Motor neuron (in vitro differentiated cells): ENCODE measurements around the gene HCN2. TPM values are rescaled to one million over a fixed set of nuclear protein-coding genes. Genes with fewer than 3 reads are reported as not detected.
A peak's percentile ranks its signal among the peaks of the same experiment; 100 is the strongest.

Source experiments
- ATAC-seq, 8 experiments: fragments of 200-7000 bp; cut with Tn5 transposase; replicated peaks in 6 of 8; 2 replicates each; pipeline ENCODE4 v1.8.0; 2021; ENCODE audit warnings: mild to moderate bottlenecking in 8 of 8, moderate library complexity in 8 of 8
- H3K27ac ChIP-seq, 2 donors: fragments of 250-450 bp; sonication (Bioruptor Pico); 2 replicates each; pipeline ENCODE4 v1.9.0; 2021; ENCODE audit warnings: antibody characterized with exemption in 2 of 2, mild to moderate bottlenecking in 2 of 2, moderate library complexity in 1 of 2
- H3K4me1 ChIP-seq, 2 donors: fragments of 250-450 bp; sonication (Bioruptor Pico); replicated peaks in 1 of 2; 2 replicates each; pipeline ENCODE4 v1.6.1; 2021; ENCODE audit warnings: antibody characterized with exemption in 2 of 2, mild to moderate bottlenecking in 2 of 2, moderate library complexity in 1 of 2
- H3K4me3 ChIP-seq, 5 donors: fragments of 250-450 bp; sonication (Bioruptor Pico); 2 replicates each; pipeline ENCODE4 v1.9.0; 2021; ENCODE audit warnings: antibody characterized with exemption in 5 of 5, mild to moderate bottlenecking in 5 of 5, moderate library complexity in 4 of 5
- WGBS, 10 experiments: fragments of 450-650 bp; shearing (Covaris generic); methylation state at CpG; one replicate each; pipeline ENCODE4 v1.0.0; 2022; 5-methylcytosine and 5-hydroxymethylcytosine counted together
- in situ Hi-C, 9 experiments: fragments of 400-800 bp; cut with MboI; loops; one replicate each; pipeline ENCODE4 v1.15.0; 2021; ENCODE audit warnings: low sequenced_read_pairs in 9 of 9, low pct_unique_long_range_greater_than_20kb in 2 of 9; ENCODE audit not compliant: unreplicated experiment in 9 of 9
- total RNA-seq, 8 experiments: library from RNA; unstranded; fragments of 300-600 nt; gene quantifications; 2 replicates each; pipeline versions ENCODE4 v1.2.3 to v1.2.4, GENCODE V29; 2022

The HCN2 gene
- total RNA-seq, 8 experiments from 2014 or later: 0.31 to 8.1 (median 1.9) TPM

DNA sequence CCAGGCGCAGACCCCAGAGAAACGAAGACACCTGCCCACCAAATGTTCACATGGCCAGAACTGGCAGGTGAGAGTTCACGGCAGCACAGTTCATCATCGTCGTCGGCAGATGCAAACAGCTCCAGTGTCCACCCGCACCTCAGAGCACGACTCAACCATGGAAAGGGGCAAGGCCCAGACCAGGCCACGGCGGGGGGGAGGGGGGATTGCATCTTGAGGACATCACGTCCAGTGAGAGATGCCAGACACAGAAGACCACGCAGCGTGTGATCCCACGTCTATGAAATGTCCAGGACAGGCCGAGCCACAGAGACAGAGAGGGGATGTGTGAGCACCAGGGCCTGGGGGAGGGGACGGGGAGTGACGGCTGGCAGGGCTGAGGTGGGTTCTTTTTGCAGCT is 66.0 kb downstream of the HCN2 start:
- ATAC-seq: no peak
- 60% methylated on average over 1 of the region's 17 CpGs; no CpG with 5 or more reads in 9 of the 10 experiments for WGBS, 10 experiments
- peaks cover 8 to 10% of the 10 kb centered on the region in 2 donors for H3K4me1 ChIP-seq
- in situ Hi-C loops: loop anchor here in 2 of 9 experiments (25.0 kb wide), 2 partner anchors 107 to 257 kb away; partner anchors contain the start of genes KISS1R (in 1 of the 2), MISP (in 1 of the 2) and R3HDM4 (in 1 of the 2)
- no peak overlapping the region for H3K27ac ChIP-seq
- H3K4me3 ChIP-seq: no peak overlapping the region

DNA sequence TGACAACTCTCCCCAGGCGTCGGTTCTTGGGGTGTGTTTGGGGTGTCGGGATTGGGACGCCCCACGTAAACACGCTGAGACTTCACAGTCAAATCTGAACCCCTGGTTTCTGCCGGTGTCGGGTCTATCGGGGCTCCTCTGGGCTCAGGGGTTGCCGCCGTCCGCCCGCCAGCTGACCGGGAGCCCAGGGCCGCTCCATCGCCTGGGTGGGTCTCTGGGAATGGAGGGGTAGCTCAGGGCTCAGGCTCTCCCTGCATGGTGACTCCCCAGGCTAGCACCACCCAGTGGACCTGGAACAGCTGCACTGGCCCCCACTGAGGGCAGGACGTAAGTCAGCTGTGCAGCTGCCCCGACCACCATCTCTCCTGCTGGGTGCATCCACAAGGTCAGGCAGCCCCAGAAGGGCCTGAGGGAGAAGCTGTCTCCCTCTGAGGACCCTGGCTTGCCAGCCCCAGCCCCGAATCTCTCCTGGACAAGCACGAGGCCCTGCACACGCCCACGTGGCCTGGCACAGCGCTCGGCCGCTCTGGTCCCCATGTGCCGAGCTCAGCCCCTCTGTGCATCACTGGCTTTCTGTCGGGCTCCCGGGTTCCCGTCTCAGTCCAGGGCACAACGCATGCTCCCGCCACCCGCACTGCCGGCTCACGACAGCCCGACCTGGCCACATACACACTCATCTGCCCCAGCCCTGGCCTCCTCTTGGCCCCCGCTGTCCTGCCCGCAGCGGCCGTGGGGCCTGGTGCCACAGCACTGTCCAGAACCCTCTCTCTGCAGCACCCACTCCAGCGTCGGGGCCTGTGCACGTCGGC is 67.3 kb downstream of the HCN2 start:
- no peak for ATAC-seq

GRCh38 chr19:657611-658010 is 67.9 kb downstream of the HCN2 start:
- 79 to 89% methylated on average over 3 to 7 of the region's 19 CpGs; no CpG with 5 or more reads in 8 of the 10 experiments for WGBS, 10 experiments
- no peak overlapping the region for H3K27ac ChIP-seq
- no peak for ATAC-seq
- in situ Hi-C loops: loop anchor here in 2 of 9 experiments (25.0 kb wide), 2 partner anchors 105 to 255 kb away; partner anchors contain the start of genes KISS1R (in 1 of the 2), MISP (in 1 of the 2) and R3HDM4 (in 1 of the 2)
- no peak overlapping the region for H3K4me3 ChIP-seq
- peaks cover 21% of the 10 kb centered on the region in 2 donors for H3K4me1 ChIP-seq

More for the DNA sequence above, 67.3 kb downstream of the HCN2 start:
- Histone ChIP-seq H3K27ac (no peak overlapping the region), H3K4me3 (no peak overlapping the region), H3K4me1 (peaks cover 21% of the 10 kb centered on the region in 2 donors)
- WGBS, 10 experiments: 92 to 100% (median 99%) methylated on average over 1 to 8 of the region's 43 CpGs; no CpG with 5 or more reads in 6 of the 10 experiments
- in situ Hi-C loops: loop anchor here in 2 of 9 experiments (25.0 kb wide), 2 partner anchors 105 to 255 kb away; partner anchors contain the start of genes KISS1R (in 1 of the 2), MISP (in 1 of the 2) and R3HDM4 (in 1 of the 2)

DNA sequence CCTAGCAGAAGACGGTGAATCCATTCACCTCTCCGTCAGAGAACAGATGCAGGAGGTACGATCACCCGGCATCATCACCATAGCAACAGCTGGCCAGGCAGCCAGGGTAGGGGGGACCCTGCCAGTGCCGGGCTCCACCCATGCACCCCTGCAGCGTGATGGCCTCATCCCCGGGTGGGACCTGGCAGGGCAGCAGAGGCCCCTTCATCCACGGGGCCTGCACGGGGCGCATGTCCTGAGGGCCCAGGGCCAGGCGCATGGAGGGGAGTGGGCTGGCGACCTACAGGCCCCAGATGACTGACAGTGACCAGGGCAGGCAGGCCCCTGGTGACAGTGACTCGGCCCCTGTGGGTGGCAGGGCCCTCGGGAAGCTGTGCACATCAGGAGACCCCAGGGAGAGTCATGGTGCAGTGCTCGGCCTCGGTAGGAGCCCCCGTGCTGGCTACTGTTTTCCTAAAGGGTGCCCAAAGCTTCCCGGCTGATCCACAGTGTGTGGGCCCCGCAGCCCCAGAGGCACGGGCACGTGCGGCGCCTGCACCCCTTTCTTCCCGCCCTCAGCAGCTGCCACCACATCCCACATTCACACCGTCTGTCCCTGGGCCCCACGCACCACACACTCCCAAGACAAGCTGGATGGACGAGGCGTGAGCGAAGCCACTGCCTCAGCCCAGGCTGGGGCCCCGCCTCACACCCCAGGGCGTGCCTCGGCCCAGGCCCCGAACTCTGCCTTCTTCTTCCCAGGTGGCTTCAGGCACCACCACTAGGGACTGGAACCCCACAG is 68.6 kb downstream of the HCN2 start:
- in situ Hi-C loops: loop anchor here in 2 of 9 experiments (25.0 kb wide), 2 partner anchors 104 to 254 kb away; partner anchors contain the start of genes KISS1R (in 1 of the 2), MISP (in 1 of the 2) and R3HDM4 (in 1 of the 2)
- 60 to 85% methylated on average over 1 to 4 of the region's 33 CpGs; no CpG with 5 or more reads in 8 of the 10 experiments for WGBS, 10 experiments
- H3K4me1 ChIP-seq: peaks cover 21% of the 10 kb centered on the region in 2 donors
- peak in 4 of 8 experiments; percentile 5 to 30 (median 16) for ATAC-seq
- H3K27ac ChIP-seq: no peak overlapping the region
- no peak overlapping the region for H3K4me3 ChIP-seq

GRCh38 chr19:658916-659839 is 69.5 kb downstream of the HCN2 start:
- peak in 3 of 8 experiments; percentile 30 to 63 (median 52) for ATAC-seq

GRCh38 chr19:660793-661426 is 71.2 kb downstream of the HCN2 start:
- peaks cover 27 to 35% of the 10 kb centered on the region in 2 donors for H3K4me1 ChIP-seq
- in situ Hi-C loops: loop anchor here in 5 of 9 experiments (10.0 to 25.0 kb wide), 4 partner anchors 64 to 251 kb away; partner anchors contain the start of genes KISS1R (in 1 of the 5), MISP (in 1 of the 5) and R3HDM4 (in 1 of the 5)
- no peak overlapping the region for H3K27ac ChIP-seq
- H3K4me3 ChIP-seq: peak overlapping the region; percentile 66 to 97 (median 90)
- ATAC-seq: no peak
- WGBS, 10 experiments: 80 to 86% (median 83%) methylated on average over 1 to 2 of the region's 20 CpGs; no CpG with 5 or more reads in 7 of the 10 experiments

More at GRCh38 chr19:658916-659839, 69.5 kb downstream of the HCN2 start:
- H3K4me3 ChIP-seq: no peak overlapping the region
- WGBS, 10 experiments: 0 to 88% (median 53%) methylated on average over 1 to 8 of the region's 50 CpGs; no CpG with 5 or more reads in 2 of the 10 experiments
- no peak overlapping the region for H3K27ac ChIP-seq
- in situ Hi-C loops: loop anchor here in 2 of 9 experiments (25.0 kb wide), 2 partner anchors 103 to 253 kb away; partner anchors contain the start of genes KISS1R (in 1 of the 2), MISP (in 1 of the 2) and R3HDM4 (in 1 of the 2)
- peaks cover 27 to 29% of the 10 kb centered on the region in 2 donors for H3K4me1 ChIP-seq

DNA sequence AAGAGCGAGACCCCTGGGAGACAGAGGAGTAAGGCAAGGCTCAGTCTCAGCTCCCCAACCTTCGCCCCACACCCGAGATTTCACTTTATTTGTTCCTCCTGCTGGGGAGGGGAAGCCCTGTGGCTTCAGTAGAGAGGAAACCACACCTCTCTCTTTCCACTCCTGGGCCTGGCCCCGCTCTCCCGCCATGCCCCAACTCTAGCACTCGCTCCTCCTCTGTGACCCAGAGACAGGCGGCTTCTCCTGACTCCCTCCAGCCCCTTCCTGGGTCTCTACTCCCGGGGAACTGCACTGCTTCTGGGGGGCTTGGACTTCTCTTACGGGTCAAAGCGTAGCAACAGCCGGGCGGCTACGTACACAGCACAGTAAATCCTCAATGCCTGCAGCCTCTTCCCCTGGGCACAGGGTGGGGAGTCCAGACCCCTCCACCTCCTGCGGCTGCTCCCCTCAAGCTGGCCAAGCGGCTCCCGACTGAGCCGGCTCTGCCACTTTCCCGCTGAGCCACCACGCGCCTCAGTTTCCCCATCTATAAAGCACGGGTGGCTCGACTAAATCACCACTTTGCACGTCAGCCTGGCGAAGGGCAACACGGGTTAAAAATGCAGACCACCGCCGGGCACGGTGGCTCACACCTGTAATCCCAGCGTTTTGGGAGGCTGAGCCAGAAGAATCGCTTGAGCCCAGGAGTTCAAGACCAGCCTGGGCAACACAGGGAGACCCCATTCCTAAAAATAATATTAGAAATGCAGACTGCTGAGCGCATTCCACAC is 71.9 kb downstream of the HCN2 start:
- peaks cover 27 to 35% of the 10 kb centered on the region in 2 donors for H3K4me1 ChIP-seq

GRCh38 chr19:662207-662961 is 72.7 kb downstream of the HCN2 start:
- Histone ChIP-seq H3K4me1 (peaks cover 27 to 35% of the 10 kb centered on the region in 2 donors), H3K4me3 (peak overlapping the region; percentile 66 to 97 (median 90)), H3K27ac (peak overlapping the region; percentile 82 to 88)
- in situ Hi-C loops: loop anchor here in 5 of 9 experiments (10.0 to 25.0 kb wide), 4 partner anchors 62 to 250 kb away; partner anchors contain the start of genes KISS1R (in 1 of the 5), MISP (in 1 of the 5) and R3HDM4 (in 1 of the 5)
- peak in 5 of 8 experiments; percentile 1 to 10 (median 3) for ATAC-seq
- 0 to 40% (median 3%) methylated on average over 1 to 10 of the region's 81 CpGs; no CpG with 5 or more reads in 7 of the 10 experiments for WGBS, 10 experiments

More for the DNA sequence above, 71.9 kb downstream of the HCN2 start:
- Histone ChIP-seq H3K4me3 (peak overlapping the region; percentile 66 to 97 (median 90)), H3K27ac (no peak overlapping the region)
- 0 to 23% (median 10%) methylated on average over 1 to 15 of the region's 31 CpGs; no CpG with 5 or more reads in 4 of the 10 experiments for WGBS, 10 experiments
- ATAC-seq: peak in 3 of 8 experiments; percentile 4 to 8 (median 5)
- in situ Hi-C loops: loop anchor here in 5 of 9 experiments (10.0 to 25.0 kb wide), 4 partner anchors 63 to 251 kb away; partner anchors contain the start of genes KISS1R (in 1 of the 5), MISP (in 1 of the 5) and R3HDM4 (in 1 of the 5)

GRCh38 chr19:662962-663681 is 73.4 kb downstream of the HCN2 start, which contains the start of gene RNF126:
TSS of gene RNF126 (minus strand) at chr19:663214. CDS start at chr19:663121, 93 bp downstream.
- Histone ChIP-seq H3K4me3 (peak within 1 kb of the TSS; percentile 66 to 97 (median 90)), H3K27ac (peak within 1 kb of the TSS; percentile 85 to 91), H3K4me1 (peaks cover 21 to 31% of the 10 kb centered on the region in 2 donors)
- in situ Hi-C loops: loop anchor here in 5 of 9 experiments (10.0 to 25.0 kb wide), 4 partner anchors 62 to 249 kb away; partner anchors contain the start of genes KISS1R (in 1 of the 5), MISP (in 1 of the 5) and R3HDM4 (in 1 of the 5)
- 0 to 20% methylated on average over 1 of the region's 97 CpGs; no CpG with 5 or more reads in 8 of the 10 experiments for WGBS, 10 experiments
- ATAC-seq: peak; percentile 37 to 84 (median 78)
